GM18858 (cell line): Measurements from ENCODE around the gene RHOA.
"Not testable (repeated sequence)": the region's sequence is repeated elsewhere in the genome, so short reads cannot be mapped to it uniquely, and the experiment has no call there.

Source experiments
- ATAC-seq: cut with Tn5 transposase; IDR thresholded peaks from one replicate; pipeline ENCODE4 v1.9.1; 2021; ENCODE audit not compliant: unreplicated experiment

RHOA gene

DNA sequence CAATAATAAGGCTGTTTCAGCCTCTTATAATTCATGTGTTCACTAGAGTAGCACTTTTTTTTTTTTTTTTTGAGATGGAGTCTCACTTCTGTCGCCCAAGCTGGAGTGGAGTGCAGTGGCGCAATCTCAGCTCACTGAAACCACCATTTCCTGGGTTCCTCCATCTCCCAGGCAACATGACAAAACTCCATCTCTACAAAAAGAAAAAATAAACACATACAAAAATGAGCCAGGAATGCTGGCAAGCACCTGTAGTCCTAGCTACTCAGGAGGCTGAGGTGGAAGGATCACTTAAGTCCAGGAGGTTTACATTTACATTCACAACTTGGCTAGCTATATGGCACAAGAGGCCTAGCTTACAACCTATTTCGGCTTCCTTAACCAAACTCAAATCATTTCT lies 78.7 kb downstream of the RHOA start:
- no peak for ATAC-seq

DNA sequence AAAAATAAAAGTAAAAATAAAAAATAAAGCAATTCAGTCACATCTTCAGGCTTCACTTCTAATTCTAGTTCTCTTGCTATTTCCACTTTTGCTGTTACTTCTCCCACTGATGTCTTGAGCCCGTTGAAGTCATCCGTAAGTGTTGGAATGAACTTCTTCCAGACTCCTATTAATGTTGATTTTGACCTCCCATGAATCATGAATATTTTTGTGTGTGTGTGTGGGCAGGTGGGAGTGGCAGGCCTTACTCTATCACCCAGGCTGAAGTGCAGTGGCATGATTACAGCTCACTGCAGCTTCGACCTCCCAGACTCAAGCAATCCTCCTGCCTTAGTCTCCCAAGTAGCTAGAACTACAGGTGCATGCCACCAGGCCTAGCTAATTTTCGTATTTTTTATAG lies 82.6 kb downstream of the RHOA start:
- ATAC-seq, result no peak

DNA sequence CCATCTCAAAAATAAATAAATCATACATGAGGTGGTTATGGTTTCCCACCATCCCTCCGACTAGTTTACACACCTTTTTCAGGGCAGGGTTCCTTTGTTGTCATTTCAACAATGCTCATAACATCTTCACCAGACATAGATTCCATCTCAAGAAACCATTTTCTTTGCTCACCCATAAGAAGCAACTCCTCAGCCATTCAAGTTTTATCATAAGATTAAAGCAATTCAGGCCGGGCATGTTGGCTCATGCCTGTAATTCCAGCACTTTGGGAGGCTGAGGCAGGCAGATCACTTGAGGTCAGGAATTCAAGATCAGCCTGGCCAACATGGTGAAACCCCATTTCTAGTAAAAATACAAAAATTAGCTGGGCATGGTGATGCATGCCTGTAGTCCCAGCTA lies 83.4 kb downstream of the RHOA start:
- ATAC-seq, result not testable (repeated sequence)

DNA sequence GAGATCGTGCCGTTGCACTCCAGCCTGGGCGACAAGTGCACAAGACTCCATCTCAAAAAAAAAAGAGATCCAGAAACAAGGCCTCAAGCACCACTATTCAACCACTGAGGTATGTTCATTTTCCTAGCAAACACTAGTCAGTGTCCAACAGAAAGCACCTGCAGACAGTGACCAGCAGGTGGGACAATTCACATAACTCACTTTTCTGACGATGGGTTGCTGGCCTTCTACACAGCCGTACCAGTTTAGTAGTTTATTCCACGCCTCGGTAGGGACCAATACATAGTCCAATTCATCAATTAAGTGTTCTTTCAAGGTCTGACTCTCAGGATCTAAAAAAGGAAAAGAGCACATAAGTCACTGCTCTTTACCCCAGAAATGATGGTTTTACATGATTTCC lies 84.3 kb downstream of the RHOA start:
- ATAC-seq, result no peak

DNA sequence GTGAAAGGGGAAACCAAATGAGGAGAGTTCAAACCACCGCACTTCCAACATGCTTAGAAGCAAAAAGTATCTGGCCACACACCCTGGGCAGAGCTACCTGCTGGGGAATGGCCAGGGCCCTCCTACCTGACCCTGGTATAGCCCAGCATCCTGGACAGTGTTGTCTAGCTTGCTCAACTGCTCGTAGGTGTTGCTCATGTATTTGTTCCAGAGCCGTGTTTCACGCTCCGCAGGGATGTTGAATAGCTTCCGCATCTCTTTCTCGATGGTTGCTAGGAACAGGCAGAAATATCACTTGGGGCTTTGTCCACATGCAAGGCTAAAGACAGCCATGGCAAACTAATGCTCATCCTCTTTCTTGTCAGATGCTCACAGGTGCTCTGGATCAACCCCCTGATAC lies 87.0 kb downstream of the RHOA start:
- ATAC-seq, result no peak

DNA sequence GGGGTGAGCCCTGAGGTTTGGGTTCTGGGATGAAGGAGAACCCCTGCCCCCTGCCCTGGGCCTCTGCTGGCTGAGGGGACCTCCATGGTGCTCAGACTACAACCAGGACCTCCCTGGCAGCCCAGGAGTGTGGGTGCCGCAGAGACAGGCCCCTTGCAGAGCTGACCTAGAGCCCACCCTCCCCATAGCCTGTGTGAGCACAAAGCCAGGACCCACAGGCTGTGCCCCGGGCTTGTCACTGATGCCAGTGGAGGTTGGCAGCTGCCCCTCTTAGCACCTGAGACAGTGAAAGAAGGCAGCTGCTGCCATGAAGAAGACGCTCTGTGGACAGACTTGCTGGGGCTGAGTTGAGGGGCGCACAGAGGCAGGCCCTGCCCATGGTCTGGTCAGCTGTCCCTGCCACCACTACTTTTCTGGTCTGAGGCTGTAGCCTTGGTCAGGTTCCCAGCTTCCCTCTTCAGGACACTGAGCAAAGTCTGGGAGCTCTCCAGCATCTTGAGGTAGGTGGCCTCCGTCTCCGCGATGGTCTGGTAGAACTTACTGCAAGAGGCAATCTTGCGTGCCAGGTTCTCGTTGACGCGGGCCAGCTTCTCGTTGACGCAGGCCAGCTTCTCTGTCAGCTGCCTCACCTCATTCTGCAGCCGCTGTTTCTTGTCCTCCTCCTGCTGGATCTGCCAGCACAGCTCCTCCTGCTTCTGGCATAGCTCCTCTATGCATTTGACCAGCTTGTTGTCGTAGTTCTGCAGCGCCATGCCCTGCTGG lies 94.9 kb downstream of the RHOA start:
- ATAC-seq, result no peak

DNA sequence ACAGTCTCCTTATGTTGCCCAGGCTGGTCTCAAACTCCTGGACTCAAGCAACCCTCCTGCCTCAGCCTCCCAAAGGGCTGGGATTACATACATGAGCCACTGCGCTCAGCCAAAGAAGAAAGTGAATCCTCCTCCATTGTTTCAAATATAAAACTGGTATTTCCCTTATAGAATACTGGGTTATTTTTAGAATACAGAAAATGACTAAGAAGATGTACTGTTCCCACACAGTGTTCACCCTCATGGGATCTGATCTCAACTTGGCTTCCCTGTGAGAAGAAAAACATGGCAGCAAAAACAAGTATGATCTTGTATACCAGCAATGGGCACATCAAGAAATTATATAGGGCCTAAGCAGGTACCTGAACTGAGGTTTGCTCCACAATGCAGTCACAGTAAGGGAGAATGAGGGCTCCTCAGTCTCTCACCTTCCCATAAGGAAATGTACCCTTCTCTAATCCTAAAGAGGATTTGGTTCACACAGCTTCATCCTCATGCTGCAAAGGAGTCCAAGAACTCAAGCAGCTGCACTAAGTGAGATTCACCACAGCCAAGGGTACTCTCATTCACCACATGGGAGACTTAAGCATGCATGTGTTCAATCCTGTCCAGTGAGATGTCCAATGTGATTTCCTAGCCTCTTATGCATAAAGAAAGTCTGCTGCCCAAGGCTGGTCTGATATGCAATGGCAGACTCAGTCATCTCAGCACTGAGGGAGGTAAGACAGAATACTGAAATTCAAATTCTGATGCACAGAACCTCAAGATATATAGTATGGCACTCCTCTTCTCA lies 97.7 kb downstream of the RHOA start:
- no peak for ATAC-seq

DNA sequence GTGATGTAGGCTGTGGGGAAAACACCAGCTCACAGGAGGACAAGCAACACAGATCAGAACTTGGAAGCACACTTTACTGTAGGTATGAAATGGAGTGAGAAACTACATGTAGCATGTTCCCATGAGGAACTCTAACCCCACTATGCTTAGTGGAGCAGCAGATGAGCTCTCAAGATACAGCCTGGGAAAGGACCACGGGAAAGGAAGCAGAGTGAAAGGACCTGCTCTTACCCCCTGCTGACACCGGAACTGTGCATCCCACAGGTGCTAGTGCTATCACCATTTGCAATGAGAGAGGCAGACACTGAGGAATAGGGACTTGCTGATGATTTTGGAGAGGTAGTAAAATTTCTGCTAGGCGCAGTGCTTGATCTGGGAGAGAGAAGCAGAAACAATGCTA lies 100.5 kb downstream of the RHOA start:
- no peak for ATAC-seq

DNA sequence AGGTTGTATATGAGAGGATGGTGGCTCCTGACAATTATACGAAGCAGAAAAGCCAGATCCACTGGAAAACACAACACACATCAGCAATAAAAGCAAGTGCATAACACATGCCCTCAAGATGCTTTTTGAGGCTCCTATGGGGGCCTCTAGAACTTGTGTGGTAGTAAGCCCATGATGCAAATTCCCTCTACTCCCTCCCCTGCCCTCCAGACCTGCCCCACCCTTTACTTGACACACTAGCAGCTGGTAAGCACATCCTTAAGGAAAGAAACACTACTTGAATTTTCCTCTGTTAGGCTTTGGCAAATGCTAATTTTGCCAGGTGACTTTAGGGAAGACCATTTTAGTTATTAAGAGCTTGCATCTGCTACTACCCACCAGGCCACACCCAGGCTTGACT lies 101.1 kb downstream of the RHOA start:
- ATAC-seq, result no peak
